HepG2 (cell line): ENCODE results near the gene SOAT2. TPM values are rescaled to one million over a fixed set of nuclear protein-coding genes. Genes with fewer than 3 reads are reported as not detected.

Experiments used
- ELF3 ChIP-seq: IDR thresholded peaks from 2 replicates; pipeline ENCODE4 v1.6.1; 2016; ENCODE audit warnings: missing genetic modification reagents, missing compliant biosample characterization
- ETV5 ChIP-seq: IDR thresholded peaks from 2 replicates; pipeline ENCODE4 v1.6.1; 2018; ENCODE audit warnings: missing biosample characterization, missing genetic modification reagents, inconsistent platforms, borderline replicate concordance
- HDAC1 ChIP-seq: sonication (generic); formaldehyde crosslinking; IDR thresholded peaks from 2 replicates; pipeline ENCODE4 v1.5.1; 2020; ENCODE audit warnings: mild to moderate bottlenecking, missing genetic modification reagents
- JUND ChIP-seq: sonication (generic); formaldehyde crosslinking; IDR thresholded peaks from 2 replicates; pipeline ENCODE4 v1.8.0; 2022; ENCODE audit warnings: mild to moderate bottlenecking, missing genetic modification reagents
- KDM4B ChIP-seq: sonication (generic); formaldehyde crosslinking; IDR thresholded peaks from 2 replicates; pipeline ENCODE4 v1.4.0; 2020; ENCODE audit warnings: missing genetic modification reagents
- NFE2L2 ChIP-seq: fragments of 150-350 bp; IDR thresholded peaks from 2 replicates; pipeline ENCODE4 v1.6.1; 2014; ENCODE audit warnings: low read length
- ONECUT2 ChIP-seq: sonication (generic); formaldehyde crosslinking; IDR thresholded peaks from 2 replicates; pipeline ENCODE4 v1.4.0; 2020; ENCODE audit warnings: missing genetic modification reagents
- REXO4 ChIP-seq: sonication (generic); formaldehyde crosslinking; IDR thresholded peaks from 2 replicates; pipeline ENCODE4 v1.8.0; 2022; ENCODE audit warnings: missing genetic modification reagents, mild to moderate bottlenecking, borderline replicate concordance
- RFX3 ChIP-seq: IDR thresholded peaks from 2 replicates; pipeline ENCODE4 v1.6.1; 2016; ENCODE audit warnings: missing biosample characterization, missing genetic modification reagents
- SMAD3 ChIP-seq: sonication (generic); formaldehyde crosslinking; IDR thresholded peaks from 2 replicates; pipeline ENCODE4 v1.4.0; 2020; ENCODE audit warnings: missing genetic modification reagents
- SPEN ChIP-seq: sonication (generic); formaldehyde crosslinking; IDR thresholded peaks from 2 replicates; pipeline ENCODE4 v1.5.1; 2020; ENCODE audit warnings: low read depth, mild to moderate bottlenecking, missing genetic modification reagents
- SSRP1 ChIP-seq: IDR thresholded peaks from 2 replicates; pipeline ENCODE4 v1.6.1; 2016; ENCODE audit warnings: control low read depth
- ZBTB1 ChIP-seq: sonication (generic); formaldehyde crosslinking; IDR thresholded peaks from 2 replicates; pipeline ENCODE4 v1.4.0; 2020; ENCODE audit warnings: missing genetic modification reagents, borderline replicate concordance
- ZNF441 ChIP-seq: sonication (generic); formaldehyde crosslinking; IDR thresholded peaks from 2 replicates; pipeline ENCODE4 v1.7.0; 2021; ENCODE audit warnings: missing genetic modification reagents, borderline replicate concordance
- ZNF564 ChIP-seq: sonication (generic); formaldehyde crosslinking; IDR thresholded peaks from 2 replicates; pipeline ENCODE4 v1.8.1; 2023; ENCODE audit warnings: mild to moderate bottlenecking, missing genetic modification reagents
- polyA plus RNA-seq, 8 experiments: library from polyadenylated mRNA; depleted of rRNA in 3 of 8; stranded (reverse) in 7 of 8; unstranded in 1 of 8; fragments of >200 nt; fragmentation: Illumina TruSeq in 4 of 8; extraction: Trizol in 4 of 8; gene quantifications; 2 replicates each; pipeline versions ENCODE4 v1.2.1 to v1.2.3, GENCODE V29; 2011 to 2016; ENCODE audit warnings: low read depth in 4 of 8, missing spikeins in 1 of 8, mixed read lengths in 1 of 8; ENCODE audit not compliant: insufficient read depth in 1 of 8
- total RNA-seq, 5 experiments: library from RNA; depleted of rRNA; stranded (reverse); fragments of >200 nt; fragmentation: Illumina TruSeq; extraction: Trizol; gene quantifications; 2 replicates each; pipeline ENCODE4 v1.2.3, GENCODE V29; 2016; ENCODE audit warnings: low read depth in 1 of 5
- TF ChIP-seq, protein P1 (sequence below): sonication (generic); formaldehyde crosslinking; IDR thresholded peaks from 2 replicates; pipeline ENCODE4 v1.4.0; 2020; ENCODE audit warnings: mild to moderate bottlenecking, missing genetic modification reagents
- TF ChIP-seq, protein P2 (sequence below), 2 experiments: sonication (generic) in 1 of 2; formaldehyde crosslinking in 1 of 2; IDR thresholded peaks; 2 replicates each; pipeline versions ENCODE4 v1.4.0 to v1.6.1; 2016 to 2020; ENCODE audit warnings: borderline replicate concordance in 1 of 2, low read depth in 1 of 2, mild to moderate bottlenecking in 1 of 2, missing genetic modification reagents in 1 of 2
- TF ChIP-seq, protein P3 (sequence below): fragments of 450-650 bp; IDR thresholded peaks from 2 replicates; pipeline ENCODE4 v1.6.1; 2017
- TF ChIP-seq, protein P4 (sequence below): sonication (generic); formaldehyde crosslinking; IDR thresholded peaks from 2 replicates; pipeline ENCODE4 v1.4.0; 2020; ENCODE audit warnings: missing genetic modification reagents, borderline replicate concordance

SOAT2 gene
- total and polyA plus RNA-seq, 2 of the 13 experiments (the other 11 are each of a cell fraction or from before 2014, with no cell fraction given), result 14.9 to 108 TPM

DNA sequence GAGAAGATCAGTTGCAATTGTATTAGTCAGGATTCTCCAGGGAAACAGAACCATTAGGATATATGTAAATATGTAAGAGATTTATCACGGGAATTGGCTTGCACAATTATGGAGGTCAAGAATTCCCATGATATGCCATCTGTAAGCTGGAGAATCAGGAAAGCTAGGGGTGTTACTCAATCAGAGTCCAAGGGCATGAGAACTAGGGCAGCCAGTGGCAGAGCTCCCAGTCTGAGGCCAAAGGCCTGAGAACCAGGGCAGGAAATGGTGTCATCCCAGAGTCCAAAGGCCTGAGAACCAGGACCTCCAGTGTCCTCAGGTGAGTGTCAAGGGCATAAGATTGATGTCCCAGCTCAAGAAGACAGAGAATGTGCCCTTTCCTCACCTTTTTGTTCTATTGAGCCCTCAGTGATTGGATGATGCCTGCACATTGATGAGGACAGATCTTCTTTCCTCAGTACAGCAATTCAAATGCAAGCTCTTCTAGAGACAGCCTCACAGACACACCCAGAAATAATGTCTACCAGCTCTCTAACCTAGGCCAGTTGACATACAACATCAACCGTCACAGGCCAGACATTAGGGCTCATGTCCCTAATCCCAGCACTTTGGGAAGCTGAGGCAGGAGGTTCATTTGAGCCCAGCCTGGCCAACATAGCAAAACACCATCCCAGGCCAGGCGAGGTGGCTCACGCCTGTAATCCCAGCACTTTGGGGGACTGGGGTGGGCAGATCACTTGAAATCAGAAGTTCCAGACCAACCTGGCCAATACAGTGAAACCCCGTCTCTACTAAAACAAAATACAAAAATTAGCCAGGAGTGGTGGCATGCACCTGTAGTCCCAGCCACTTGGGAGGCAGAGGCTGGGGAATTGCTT lies 42.3 kb downstream of the SOAT2 start (continued):
- TF ChIP-seq REXO4 (no peak), RFX3 (no peak), ZNF564 (CRISPR knock-in tag) (no peak), ZNF441 (no peak), JUND (CRISPR knock-in tag) (no peak), KDM4B (CRISPR knock-in tag) (no peak), SPEN (CRISPR knock-in tag) (peak; percentile 100; the same call in 1 of the 2 replicates), ETV5 (CRISPR knock-in tag) (peak; percentile 70; the same call in 1 of the 2 replicates), SSRP1 (no peak), ZBTB1 (CRISPR knock-in tag) (no peak), SMAD3 (CRISPR knock-in tag) (no peak), NFE2L2 (no peak), ONECUT2 (CRISPR knock-in tag) (no peak), HDAC1 (CRISPR knock-in tag) (peak; percentile 75), ELF3 (CRISPR knock-in tag) (0 out of 2 replicates have a peak, but pooled peaks have one; percentile 21)
- TF ChIP-seq, protein P1, sequence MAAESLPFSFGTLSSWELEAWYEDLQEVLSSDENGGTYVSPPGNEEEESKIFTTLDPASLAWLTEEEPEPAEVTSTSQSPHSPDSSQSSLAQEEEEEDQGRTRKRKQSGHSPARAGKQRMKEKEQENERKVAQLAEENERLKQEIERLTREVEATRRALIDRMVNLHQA (CRISPR knock-in tag), result no peak
- TF ChIP-seq, protein P2, sequence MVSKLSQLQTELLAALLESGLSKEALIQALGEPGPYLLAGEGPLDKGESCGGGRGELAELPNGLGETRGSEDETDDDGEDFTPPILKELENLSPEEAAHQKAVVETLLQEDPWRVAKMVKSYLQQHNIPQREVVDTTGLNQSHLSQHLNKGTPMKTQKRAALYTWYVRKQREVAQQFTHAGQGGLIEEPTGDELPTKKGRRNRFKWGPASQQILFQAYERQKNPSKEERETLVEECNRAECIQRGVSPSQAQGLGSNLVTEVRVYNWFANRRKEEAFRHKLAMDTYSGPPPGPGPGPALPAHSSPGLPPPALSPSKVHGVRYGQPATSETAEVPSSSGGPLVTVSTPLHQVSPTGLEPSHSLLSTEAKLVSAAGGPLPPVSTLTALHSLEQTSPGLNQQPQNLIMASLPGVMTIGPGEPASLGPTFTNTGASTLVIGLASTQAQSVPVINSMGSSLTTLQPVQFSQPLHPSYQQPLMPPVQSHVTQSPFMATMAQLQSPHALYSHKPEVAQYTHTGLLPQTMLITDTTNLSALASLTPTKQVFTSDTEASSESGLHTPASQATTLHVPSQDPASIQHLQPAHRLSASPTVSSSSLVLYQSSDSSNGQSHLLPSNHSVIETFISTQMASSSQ (IDR thresholded peaks at IDR 0.05; ENCODE audit: low read depth), result no peak
- TF ChIP-seq, protein P2 (CRISPR knock-in tag; IDR thresholded peaks at IDR 0.05; ENCODE audit: borderline replicate concordance), result no peak
- TF ChIP-seq, protein P3, sequence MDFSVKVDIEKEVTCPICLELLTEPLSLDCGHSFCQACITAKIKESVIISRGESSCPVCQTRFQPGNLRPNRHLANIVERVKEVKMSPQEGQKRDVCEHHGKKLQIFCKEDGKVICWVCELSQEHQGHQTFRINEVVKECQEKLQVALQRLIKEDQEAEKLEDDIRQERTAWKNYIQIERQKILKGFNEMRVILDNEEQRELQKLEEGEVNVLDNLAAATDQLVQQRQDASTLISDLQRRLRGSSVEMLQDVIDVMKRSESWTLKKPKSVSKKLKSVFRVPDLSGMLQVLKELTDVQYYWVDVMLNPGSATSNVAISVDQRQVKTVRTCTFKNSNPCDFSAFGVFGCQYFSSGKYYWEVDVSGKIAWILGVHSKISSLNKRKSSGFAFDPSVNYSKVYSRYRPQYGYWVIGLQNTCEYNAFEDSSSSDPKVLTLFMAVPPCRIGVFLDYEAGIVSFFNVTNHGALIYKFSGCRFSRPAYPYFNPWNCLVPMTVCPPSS, result no peak
- TF ChIP-seq, protein P4, sequence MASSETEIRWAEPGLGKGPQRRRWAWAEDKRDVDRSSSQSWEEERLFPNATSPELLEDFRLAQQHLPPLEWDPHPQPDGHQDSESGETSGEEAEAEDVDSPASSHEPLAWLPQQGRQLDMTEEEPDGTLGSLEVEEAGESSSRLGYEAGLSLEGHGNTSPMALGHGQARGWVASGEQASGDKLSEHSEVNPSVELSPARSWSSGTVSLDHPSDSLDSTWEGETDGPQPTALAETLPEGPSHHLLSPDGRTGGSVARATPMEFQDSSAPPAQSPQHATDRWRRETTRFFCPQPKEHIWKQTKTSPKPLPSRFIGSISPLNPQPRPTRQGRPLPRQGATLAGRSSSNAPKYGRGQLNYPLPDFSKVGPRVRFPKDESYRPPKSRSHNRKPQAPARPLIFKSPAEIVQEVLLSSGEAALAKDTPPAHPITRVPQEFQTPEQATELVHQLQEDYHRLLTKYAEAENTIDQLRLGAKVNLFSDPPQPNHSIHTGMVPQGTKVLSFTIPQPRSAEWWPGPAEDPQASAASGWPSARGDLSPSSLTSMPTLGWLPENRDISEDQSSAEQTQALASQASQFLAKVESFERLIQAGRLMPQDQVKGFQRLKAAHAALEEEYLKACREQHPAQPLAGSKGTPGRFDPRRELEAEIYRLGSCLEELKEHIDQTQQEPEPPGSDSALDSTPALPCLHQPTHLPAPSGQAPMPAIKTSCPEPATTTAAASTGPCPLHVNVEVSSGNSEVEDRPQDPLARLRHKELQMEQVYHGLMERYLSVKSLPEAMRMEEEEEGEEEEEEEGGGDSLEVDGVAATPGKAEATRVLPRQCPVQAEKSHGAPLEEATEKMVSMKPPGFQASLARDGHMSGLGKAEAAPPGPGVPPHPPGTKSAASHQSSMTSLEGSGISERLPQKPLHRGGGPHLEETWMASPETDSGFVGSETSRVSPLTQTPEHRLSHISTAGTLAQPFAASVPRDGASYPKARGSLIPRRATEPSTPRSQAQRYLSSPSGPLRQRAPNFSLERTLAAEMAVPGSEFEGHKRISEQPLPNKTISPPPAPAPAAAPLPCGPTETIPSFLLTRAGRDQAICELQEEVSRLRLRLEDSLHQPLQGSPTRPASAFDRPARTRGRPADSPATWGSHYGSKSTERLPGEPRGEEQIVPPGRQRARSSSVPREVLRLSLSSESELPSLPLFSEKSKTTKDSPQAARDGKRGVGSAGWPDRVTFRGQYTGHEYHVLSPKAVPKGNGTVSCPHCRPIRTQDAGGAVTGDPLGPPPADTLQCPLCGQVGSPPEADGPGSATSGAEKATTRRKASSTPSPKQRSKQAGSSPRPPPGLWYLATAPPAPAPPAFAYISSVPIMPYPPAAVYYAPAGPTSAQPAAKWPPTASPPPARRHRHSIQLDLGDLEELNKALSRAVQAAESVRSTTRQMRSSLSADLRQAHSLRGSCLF (CRISPR knock-in tag), result no peak
